ENCODE measurements around the gene ZNF169. TPM values are rescaled to one million over a fixed set of nuclear protein-coding genes. Genes with fewer than 3 reads are reported as not detected.
"Not testable (repeated sequence)": the region's sequence is repeated elsewhere in the genome, so short reads cannot be mapped to it uniquely, and the experiment has no call there.

Gene ZNF169
- total RNA-seq, 1 donor from 2014 or later: 4.9 TPM

- peaks cover 12% of the 10 kb centered on the region for H3K36me3 Mint-ChIP-seq (ENCODE audit: low read depth, unreplicated experiment)
- H3K4me3 Mint-ChIP-seq (ENCODE audit: unreplicated experiment): no peak overlapping the region
- H3K4me1 Mint-ChIP-seq (ENCODE audit: unreplicated experiment): no peaks in the 10 kb centered on the region
- TF ChIP-seq CTCF (IDR thresholded peaks at IDR 0.05; ENCODE audit: unreplicated experiment): no peak
- H3K27me3 Mint-ChIP-seq (ENCODE audit: unreplicated experiment): no peaks in the 10 kb centered on the region
- H3K9me3 Mint-ChIP-seq (ENCODE audit: unreplicated experiment): no peaks in the 10 kb centered on the region
- H3K27ac Mint-ChIP-seq (ENCODE audit: unreplicated experiment): no peak overlapping the region
- no peak for DNase-seq (ENCODE audit: low spot score)
These were observed 41.6 kb downstream of the ZNF169 start for GRCh38 chr9:94300470-94301301.

- Mint-ChIP-seq H3K9me3 (ENCODE audit: unreplicated experiment) (no peaks in the 10 kb centered on the region), H3K27me3 (ENCODE audit: unreplicated experiment) (no peaks in the 10 kb centered on the region), H3K4me3 (ENCODE audit: unreplicated experiment) (no peak overlapping the region), H3K4me1 (ENCODE audit: unreplicated experiment) (no peaks in the 10 kb centered on the region), H3K27ac (ENCODE audit: unreplicated experiment) (no peak overlapping the region), H3K36me3 (ENCODE audit: low read depth, unreplicated experiment) (peaks cover 12% of the 10 kb centered on the region)
- DNase-seq (ENCODE audit: low spot score): no peak
- no peak for TF ChIP-seq CTCF (IDR thresholded peaks at IDR 0.05; ENCODE audit: unreplicated experiment)
These were observed 42.5 kb downstream of the ZNF169 start for GRCh38 chr9:94301583-94301982.

GRCh38 chr9:94302426-94302825 is 43.3 kb downstream of the ZNF169 start:
- TF ChIP-seq CTCF (IDR thresholded peaks at IDR 0.05; ENCODE audit: unreplicated experiment): no peak
- Mint-ChIP-seq H3K9me3 (ENCODE audit: unreplicated experiment) (no peaks in the 10 kb centered on the region), H3K4me3 (ENCODE audit: unreplicated experiment) (no peak overlapping the region), H3K4me1 (ENCODE audit: unreplicated experiment) (no peaks in the 10 kb centered on the region), H3K36me3 (ENCODE audit: low read depth, unreplicated experiment) (peaks cover 12% of the 10 kb centered on the region), H3K27ac (ENCODE audit: unreplicated experiment) (no peak overlapping the region), H3K27me3 (ENCODE audit: unreplicated experiment) (no peaks in the 10 kb centered on the region)
- DNase-seq (ENCODE audit: low spot score): no peak

GRCh38 chr9:94303321-94303720 is 44.2 kb downstream of the ZNF169 start:
- no peaks in the 10 kb centered on the region for H3K27me3 Mint-ChIP-seq (ENCODE audit: unreplicated experiment)
- H3K4me1 Mint-ChIP-seq (ENCODE audit: unreplicated experiment): no peaks in the 10 kb centered on the region
- H3K9me3 Mint-ChIP-seq (ENCODE audit: unreplicated experiment): no peaks in the 10 kb centered on the region
- H3K36me3 Mint-ChIP-seq (ENCODE audit: low read depth, unreplicated experiment): peaks cover 12% of the 10 kb centered on the region
- H3K4me3 Mint-ChIP-seq (ENCODE audit: unreplicated experiment): no peak overlapping the region
- no peak for DNase-seq (ENCODE audit: low spot score)
- H3K27ac Mint-ChIP-seq (ENCODE audit: unreplicated experiment): no peak overlapping the region
- no peak for TF ChIP-seq CTCF (IDR thresholded peaks at IDR 0.05; ENCODE audit: unreplicated experiment)

- H3K36me3 Mint-ChIP-seq (ENCODE audit: low read depth, unreplicated experiment); H3K27me3 Mint-ChIP-seq (ENCODE audit: unreplicated experiment); H3K9me3 Mint-ChIP-seq (ENCODE audit: unreplicated experiment); DNase-seq (ENCODE audit: low spot score); H3K4me1 Mint-ChIP-seq (ENCODE audit: unreplicated experiment); H3K4me3 Mint-ChIP-seq (ENCODE audit: unreplicated experiment); H3K27ac Mint-ChIP-seq (ENCODE audit: unreplicated experiment): not testable (repeated sequence)
These were observed 56.2 kb downstream of the ZNF169 start for GRCh38 chr9:94315034-94315984.

GRCh38 chr9:94316236-94316635 is 57.1 kb downstream of the ZNF169 start:
- H3K4me1 Mint-ChIP-seq (ENCODE audit: unreplicated experiment); DNase-seq (ENCODE audit: low spot score); H3K4me3 Mint-ChIP-seq (ENCODE audit: unreplicated experiment); H3K27ac Mint-ChIP-seq (ENCODE audit: unreplicated experiment); H3K27me3 Mint-ChIP-seq (ENCODE audit: unreplicated experiment); H3K9me3 Mint-ChIP-seq (ENCODE audit: unreplicated experiment); H3K36me3 Mint-ChIP-seq (ENCODE audit: low read depth, unreplicated experiment): not testable (repeated sequence)

GRCh38 chr9:94317949-94318657 is 59.0 kb downstream of the ZNF169 start:
- H3K4me3 Mint-ChIP-seq (ENCODE audit: unreplicated experiment); DNase-seq (ENCODE audit: low spot score); H3K27ac Mint-ChIP-seq (ENCODE audit: unreplicated experiment); H3K27me3 Mint-ChIP-seq (ENCODE audit: unreplicated experiment); H3K36me3 Mint-ChIP-seq (ENCODE audit: low read depth, unreplicated experiment); H3K9me3 Mint-ChIP-seq (ENCODE audit: unreplicated experiment); H3K4me1 Mint-ChIP-seq (ENCODE audit: unreplicated experiment): not testable (repeated sequence)

Data from endothelial cell (in vitro differentiated cells).